Cardiac muscle cell (in vitro differentiated cells and primary cell): ENCODE results near the gene EPS8L1. TPM values are rescaled to one million over a fixed set of nuclear protein-coding genes. Genes with fewer than 3 reads are reported as not detected.
A peak's percentile ranks its signal among the peaks of the same experiment; 100 is the strongest.

ENCODE experiments used
- DNase-seq, 2 donors: peaks; one replicate each; pipeline versions ENCODE4 v3.0.0 to v3.0.0-alpha.2; 2010 to 2017; ENCODE audit warnings: low read depth in 1 of 2, low spot score in 1 of 2
- H3K27ac ChIP-seq: fragments of 200-600 bp; sonication (generic); 2 replicates; pipeline ENCODE4 v1.5.1; 2016
- H3K27me3 ChIP-seq: fragments of 200-600 bp; sonication (generic); 2 replicates; pipeline ENCODE4 v1.6.0; 2016; ENCODE audit warnings: control low read depth
- H3K36me3 ChIP-seq: fragments of 200-600 bp; sonication (generic); 2 replicates; pipeline ENCODE4 v1.5.1; 2016; ENCODE audit warnings: control low read depth
- H3K4me1 ChIP-seq: fragments of 200-600 bp; sonication (generic); 2 replicates; pipeline ENCODE4 v1.8.1; 2017; ENCODE audit warnings: low read depth, mild to moderate bottlenecking, mixed run types
- H3K4me3 ChIP-seq: fragments of 200-600 bp; sonication (generic); 2 replicates; pipeline ENCODE4 v1.5.1; 2016; ENCODE audit warnings: mild to moderate bottlenecking
- H3K9me3 ChIP-seq: fragments of 200-600 bp; sonication (generic); 2 replicates; pipeline ENCODE4 v1.5.1; 2017; ENCODE audit warnings: low read depth, mild to moderate bottlenecking, control low read depth
- CTCF ChIP-seq: IDR thresholded peaks from 2 replicates; pipeline ENCODE4 v1.5.1; 2012; ENCODE audit warnings: low read depth, mild to moderate bottlenecking, low read length
- polyA plus RNA-seq: library from polyadenylated mRNA; unstranded; fragments of >200 nt; fragmentation: Nextera tagmentation; extraction: Ambion mirVana; gene quantifications from 2 replicates; pipeline ENCODE4 v1.2.1, GENCODE V29; 2016
- total RNA-seq: library from RNA; depleted of rRNA; stranded (reverse); fragments of >200 nt; gene quantifications from 2 replicates; pipeline ENCODE4 v1.2.3, GENCODE V29; 2016

EPS8L1 gene
- total and polyA plus RNA-seq, 2 experiments from 2014 or later: 1.2 to 3.9 TPM

- no peak for TF ChIP-seq CTCF
- Histone ChIP-seq H3K4me1 (peaks cover 23% of the 10 kb centered on the region), H3K4me3 (no peak overlapping the region), H3K27ac (peak overlapping the region; percentile 83), H3K27me3 (no peaks in the 10 kb centered on the region), H3K9me3 (no peaks in the 10 kb centered on the region), H3K36me3 (no peaks in the 10 kb centered on the region)
- no peak for DNase-seq
Measured at GRCh38 chr19:55112777-55113569, 37.3 kb downstream of the EPS8L1 start.

GRCh38 chr19:55113570-55114039, 37.9 kb downstream of the EPS8L1 start:
- Histone ChIP-seq H3K27me3 (no peaks in the 10 kb centered on the region), H3K4me3 (no peak overlapping the region), H3K27ac (peak overlapping the region; percentile 83), H3K9me3 (no peaks in the 10 kb centered on the region), H3K4me1 (peaks cover 23% of the 10 kb centered on the region), H3K36me3 (no peaks in the 10 kb centered on the region)
- peak; percentile 83 to 95 for DNase-seq
- no peak for TF ChIP-seq CTCF

- H3K27me3 ChIP-seq: no peaks in the 10 kb centered on the region
- peaks cover 23% of the 10 kb centered on the region for H3K4me1 ChIP-seq
- no peaks in the 10 kb centered on the region for H3K36me3 ChIP-seq
- TF ChIP-seq CTCF: no peak
- no peak overlapping the region for H3K27ac ChIP-seq
- DNase-seq: no peak
- H3K4me3 ChIP-seq: no peak overlapping the region
- H3K9me3 ChIP-seq: no peaks in the 10 kb centered on the region
Measured at GRCh38 chr19:55114566-55115145, 39.0 kb downstream of the EPS8L1 start.

- Histone ChIP-seq H3K27ac (no peak overlapping the region), H3K27me3 (no peaks in the 10 kb centered on the region), H3K4me3 (peak overlapping the region; percentile 62), H3K9me3 (no peaks in the 10 kb centered on the region), H3K4me1 (peaks cover 23% of the 10 kb centered on the region), H3K36me3 (no peaks in the 10 kb centered on the region)
- TF ChIP-seq CTCF: no peak
- DNase-seq: peak in 1 of 2 donors; percentile 65
Measured at GRCh38 chr19:55115446-55116065, 39.9 kb downstream of the EPS8L1 start.

- Histone ChIP-seq H3K36me3 (no peaks in the 10 kb centered on the region), H3K4me1 (peaks cover 23% of the 10 kb centered on the region), H3K4me3 (peak overlapping the region; percentile 62), H3K27me3 (no peaks in the 10 kb centered on the region), H3K27ac (no peak overlapping the region), H3K9me3 (no peaks in the 10 kb centered on the region)
- peak in 1 of 2 donors; percentile 73 for DNase-seq
- no peak for TF ChIP-seq CTCF
Measured at GRCh38 chr19:55116232-55116858, 40.7 kb downstream of the EPS8L1 start.
